ENCODE measurements around the gene GRPEL2. TPM values are rescaled to one million over a fixed set of nuclear protein-coding genes. Genes with fewer than 3 reads are reported as not detected.
A peak's percentile ranks its signal among the peaks of the same experiment; 100 is the strongest.

The GRPEL2 gene
- total RNA-seq, 1 experiment from 2014 or later: 86.6 TPM

GRCh38 chr5:149324641-149325040 lies 20.7 kb upstream of the GRPEL2 start:
- BruUV-seq (replicated peaks): no TSS peak
- no peak for DNase-seq (ENCODE audit: unreplicated experiment)
- Mint-ChIP-seq H3K4me3 (ENCODE audit: unreplicated experiment) (no peak overlapping the region), H3K9me3 (ENCODE audit: unreplicated experiment) (no peaks in the 10 kb centered on the region), H3K4me1 (ENCODE audit: insufficient read depth, unreplicated experiment) (peaks cover 38% of the 10 kb centered on the region), H3K27me3 (ENCODE audit: insufficient read depth, unreplicated experiment) (no peaks in the 10 kb centered on the region), H3K36me3 (ENCODE audit: insufficient read depth, unreplicated experiment) (peaks cover 6% of the 10 kb centered on the region), H3K27ac (ENCODE audit: low read depth, unreplicated experiment) (peak overlapping the region; percentile 96)
- POLR2A ChIA-PET: interaction anchor here (0.6 to 7.3 kb wide), 16 partner anchors 10 to 284 kb away, joined by 3 to 213 read pairs (median 5); partner anchors contain the start of genes ABLIM3, CSNK1A1, GRPEL2 and PCYOX1L
- CTCF ChIA-PET: interaction anchor here (0.6 to 27.3 kb wide), 13 partner anchors 8 to 1467 kb away, joined by 3 to 1231 read pairs (median 5); partner anchors contain the start of genes GRPEL2, IL17B and PCYOX1L
- TF ChIP-seq CTCF (IDR thresholded peaks at IDR 0.05; ENCODE audit: unreplicated experiment): no peak
- intact Hi-C loops (cut with micrococcal nuclease): loop anchor here (5.0 kb wide), 1 partner anchor 33 kb away; the partner anchor contains the start of gene PCYOX1L

GRCh38 chr5:149325166-149325735 lies 20.0 kb upstream of the GRPEL2 start:
- Mint-ChIP-seq H3K4me3 (ENCODE audit: unreplicated experiment) (no peak overlapping the region), H3K9me3 (ENCODE audit: unreplicated experiment) (no peaks in the 10 kb centered on the region), H3K36me3 (ENCODE audit: insufficient read depth, unreplicated experiment) (peaks cover 6% of the 10 kb centered on the region), H3K27ac (ENCODE audit: low read depth, unreplicated experiment) (peak overlapping the region; percentile 96), H3K27me3 (ENCODE audit: insufficient read depth, unreplicated experiment) (no peaks in the 10 kb centered on the region), H3K4me1 (ENCODE audit: insufficient read depth, unreplicated experiment) (peaks cover 36% of the 10 kb centered on the region)
- peak; percentile 92 for DNase-seq (ENCODE audit: unreplicated experiment)
- ChIA-PET CTCF (interaction anchor here (0.6 to 27.3 kb wide), 15 partner anchors 8 to 1467 kb away, joined by 3 to 1231 read pairs (median 3); partner anchors contain the start of genes GRPEL2, IL17B and PCYOX1L), POLR2A (interaction anchor here (0.6 to 7.3 kb wide), 17 partner anchors 9 to 239 kb away, joined by 3 to 213 read pairs (median 3); partner anchors contain the start of genes ABLIM3, CSNK1A1, GRPEL2 and PCYOX1L)
- intact Hi-C loops (cut with micrococcal nuclease): no loop called here
- no TSS peak for BruUV-seq (replicated peaks)
- no peak for TF ChIP-seq CTCF (IDR thresholded peaks at IDR 0.05; ENCODE audit: unreplicated experiment)

GRCh38 chr5:149325894-149326293 lies 19.4 kb upstream of the GRPEL2 start:
- POLR2A ChIA-PET: interaction anchor here (0.9 to 7.3 kb wide), 8 partner anchors 11 to 225 kb away, joined by 3 to 213 read pairs (median 29); partner anchors contain the start of genes CSNK1A1, GRPEL2 and PCYOX1L
- CTCF ChIA-PET: interaction anchor here (0.6 to 27.3 kb wide), 9 partner anchors 9 to 239 kb away, joined by 3 to 1231 read pairs (median 3); partner anchors contain the start of genes GRPEL2, IL17B and PCYOX1L
- no peaks in the 10 kb centered on the region for H3K9me3 Mint-ChIP-seq (ENCODE audit: unreplicated experiment)
- peaks cover 6% of the 10 kb centered on the region for H3K36me3 Mint-ChIP-seq (ENCODE audit: insufficient read depth, unreplicated experiment)
- no peak overlapping the region for H3K4me3 Mint-ChIP-seq (ENCODE audit: unreplicated experiment)
- peak overlapping the region; percentile 96 for H3K27ac Mint-ChIP-seq (ENCODE audit: low read depth, unreplicated experiment)
- no peaks in the 10 kb centered on the region for H3K27me3 Mint-ChIP-seq (ENCODE audit: insufficient read depth, unreplicated experiment)
- BruUV-seq (replicated peaks): no TSS peak
- no peak for TF ChIP-seq CTCF (IDR thresholded peaks at IDR 0.05; ENCODE audit: unreplicated experiment)
- intact Hi-C loops (cut with micrococcal nuclease): no loop called here
- H3K4me1 Mint-ChIP-seq (ENCODE audit: insufficient read depth, unreplicated experiment): peaks cover 30% of the 10 kb centered on the region
- DNase-seq (ENCODE audit: unreplicated experiment): no peak

- no peak for TF ChIP-seq CTCF (IDR thresholded peaks at IDR 0.05; ENCODE audit: unreplicated experiment)
- Mint-ChIP-seq H3K36me3 (ENCODE audit: insufficient read depth, unreplicated experiment) (peaks cover 6% of the 10 kb centered on the region), H3K4me1 (ENCODE audit: insufficient read depth, unreplicated experiment) (peaks cover 27% of the 10 kb centered on the region), H3K9me3 (ENCODE audit: unreplicated experiment) (no peaks in the 10 kb centered on the region), H3K4me3 (ENCODE audit: unreplicated experiment) (no peak overlapping the region), H3K27ac (ENCODE audit: low read depth, unreplicated experiment) (no peak overlapping the region), H3K27me3 (ENCODE audit: insufficient read depth, unreplicated experiment) (no peaks in the 10 kb centered on the region)
- no TSS peak for BruUV-seq (replicated peaks)
- intact Hi-C loops (cut with micrococcal nuclease): no loop called here
- ChIA-PET CTCF (interaction anchor here (0.8 to 27.3 kb wide), 4 partner anchors 10 to 238 kb away, joined by 4 to 1231 read pairs (median 122); partner anchors contain the start of genes GRPEL2, IL17B and PCYOX1L), POLR2A (interaction anchor here (6.2 kb wide), 1 partner anchor 18 kb away, joined by 213 read pairs; the partner anchor contains the start of gene GRPEL2)
- DNase-seq (ENCODE audit: unreplicated experiment): no peak
Measured at GRCh38 chr5:149326611-149327010, 18.7 kb upstream of the GRPEL2 start.

All from MCF 10A (cell line).